IPS-18c (cell line): ENCODE measurements around the gene SLC2A8.

Source experiments
- H3K4me3 ChIP-seq: 2 replicates; pipeline ENCODE4 v1.7.0; 2013; ENCODE audit warnings: low read depth, mild to moderate bottlenecking, low read length, moderate library complexity; ENCODE audit not compliant: insufficient read depth
- H3K9me3 ChIP-seq: one replicate; pipeline ENCODE4 v1.6.1; 2013; ENCODE audit warnings: mild to moderate bottlenecking, low read length, moderate library complexity; ENCODE audit not compliant: control insufficient read depth, insufficient read depth

Gene SLC2A8

DNA sequence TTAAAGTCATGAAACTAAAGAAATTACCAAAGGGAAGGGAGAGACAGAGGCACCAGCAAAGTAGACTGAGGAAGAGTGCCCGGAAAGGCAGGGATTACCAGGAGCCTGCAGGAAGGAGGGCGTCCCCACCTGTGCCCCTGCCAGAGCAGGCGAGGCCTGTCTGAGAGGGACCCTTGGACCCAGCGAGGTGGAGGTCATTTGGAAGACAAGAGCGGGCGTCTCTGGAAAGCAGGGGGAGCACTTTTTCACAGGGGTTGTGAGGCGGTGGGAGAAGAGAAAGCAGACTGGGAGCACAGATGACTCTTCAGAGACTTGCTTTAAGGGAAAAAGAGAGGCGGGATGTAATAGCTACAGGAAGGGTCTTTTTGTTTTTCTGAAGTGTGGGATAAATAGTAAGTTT lies 27.5 kb upstream of the SLC2A8 start:
- H3K9me3 ChIP-seq: no peaks in the 10 kb centered on the region

DNA sequence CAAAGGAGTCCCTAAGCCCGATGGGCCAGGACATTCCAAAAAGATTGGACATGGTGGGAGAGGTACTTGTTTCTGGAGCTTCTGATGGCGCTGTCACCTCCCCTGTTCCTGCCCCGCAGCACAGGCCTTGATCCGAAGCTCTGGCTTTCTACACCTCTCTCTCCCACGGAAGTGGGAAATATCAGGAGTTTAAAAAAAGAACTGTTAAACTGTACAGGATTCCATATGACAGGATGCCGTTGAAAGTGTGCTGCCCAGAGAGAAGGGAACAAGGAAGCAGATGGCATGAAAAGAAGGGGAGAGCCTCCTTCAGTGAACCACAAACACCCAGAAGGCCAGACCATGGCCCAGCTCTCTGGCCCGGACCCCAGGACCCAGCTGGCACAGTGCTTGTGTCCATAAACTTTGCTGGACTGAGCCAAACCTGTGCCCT lies 26.8 kb upstream of the SLC2A8 start:
- Histone ChIP-seq H3K9me3 (no peaks in the 10 kb centered on the region), H3K4me3 (no peak overlapping the region)

More for the DNA sequence above, 27.5 kb upstream of the SLC2A8 start:
- H3K4me3 ChIP-seq: no peak overlapping the region

DNA sequence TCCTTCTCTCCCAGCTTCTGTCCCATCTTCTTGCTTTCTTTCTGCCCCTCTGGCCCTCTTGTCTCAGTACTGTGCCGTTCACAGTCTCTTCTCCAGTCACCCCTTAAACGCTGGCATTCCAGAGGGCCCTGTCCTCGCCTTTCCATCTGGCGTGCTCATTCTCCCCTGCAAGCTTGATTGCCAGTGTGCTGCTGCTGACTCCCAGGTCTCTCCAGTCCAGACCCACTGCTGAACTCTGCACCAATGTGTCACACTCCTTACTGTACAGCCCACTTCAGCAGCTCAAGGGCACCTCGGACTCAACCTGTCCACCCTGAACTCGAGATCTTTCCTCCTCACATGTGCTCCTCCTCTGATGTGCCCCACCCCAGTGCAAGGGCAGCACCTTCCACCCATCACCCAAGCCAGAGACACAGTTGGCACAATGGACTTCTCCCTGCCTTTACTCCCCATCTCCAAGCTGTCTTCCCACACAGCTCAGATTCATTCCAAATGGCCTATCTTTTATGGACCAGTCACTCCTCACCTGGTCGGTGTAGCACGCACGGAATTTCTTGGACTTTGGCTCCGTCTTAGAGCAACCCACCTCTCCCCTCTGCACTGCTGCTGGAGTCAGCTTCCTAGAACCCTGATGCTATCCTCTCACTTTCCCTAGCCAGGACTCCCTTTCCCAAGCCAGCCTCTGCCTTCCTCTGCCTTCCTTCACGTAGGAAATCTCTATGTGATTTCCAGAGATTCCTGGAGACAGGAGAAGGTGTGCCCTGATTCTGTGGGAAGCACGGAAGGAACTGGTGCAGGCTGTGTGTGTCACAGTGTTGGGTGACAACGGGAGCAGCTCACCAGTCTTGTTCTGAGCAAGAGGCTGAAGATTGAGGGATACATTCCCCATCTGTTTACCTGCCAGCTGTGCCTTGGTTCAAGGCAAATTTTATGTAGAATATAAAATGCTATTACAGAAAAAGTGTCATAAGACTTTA lies 26.0 kb upstream of the SLC2A8 start:
- Histone ChIP-seq H3K9me3 (no peaks in the 10 kb centered on the region), H3K4me3 (no peak overlapping the region)

DNA sequence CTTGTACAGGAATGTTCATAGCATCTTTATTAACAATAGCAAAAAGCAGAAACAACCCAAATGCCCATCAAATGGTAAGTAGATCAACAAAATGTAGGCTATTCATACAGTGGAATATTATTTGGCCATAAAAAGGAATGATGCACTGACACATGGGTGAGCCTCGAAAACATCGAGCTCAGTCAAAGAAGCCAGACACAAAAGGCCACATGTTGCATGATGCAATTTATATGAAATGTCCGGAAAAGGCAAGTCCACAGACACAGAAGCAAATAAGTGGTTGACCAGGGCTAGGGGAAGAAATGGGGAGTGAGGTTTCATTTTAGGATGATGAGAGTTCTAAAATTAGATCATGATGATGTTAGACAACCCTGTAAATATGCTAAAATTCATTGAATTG lies 16.5 kb upstream of the SLC2A8 start:
- Histone ChIP-seq H3K9me3 (no peaks in the 10 kb centered on the region), H3K4me3 (no peak overlapping the region)

DNA sequence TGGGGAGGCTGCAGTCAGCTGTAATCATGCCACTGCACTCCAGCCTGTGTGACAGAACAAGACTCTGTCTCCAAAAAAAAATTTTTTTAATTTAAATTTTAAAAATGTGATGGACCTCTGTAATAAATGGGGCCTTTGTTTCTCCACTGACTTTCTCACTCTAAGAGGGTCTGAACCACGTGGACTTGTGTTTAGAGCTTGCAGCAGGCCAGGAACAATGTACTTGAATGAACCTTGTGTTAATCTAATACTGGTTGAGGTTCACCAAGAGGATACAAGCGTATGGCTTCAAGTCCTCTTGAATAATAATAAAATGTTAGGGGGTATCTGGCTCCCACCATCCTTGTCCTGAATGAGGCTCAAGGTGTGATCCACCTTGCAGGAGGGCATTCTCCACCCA lies 14.4 kb upstream of the SLC2A8 start:
- no peak overlapping the region for H3K4me3 ChIP-seq
- H3K9me3 ChIP-seq: no peaks in the 10 kb centered on the region

DNA sequence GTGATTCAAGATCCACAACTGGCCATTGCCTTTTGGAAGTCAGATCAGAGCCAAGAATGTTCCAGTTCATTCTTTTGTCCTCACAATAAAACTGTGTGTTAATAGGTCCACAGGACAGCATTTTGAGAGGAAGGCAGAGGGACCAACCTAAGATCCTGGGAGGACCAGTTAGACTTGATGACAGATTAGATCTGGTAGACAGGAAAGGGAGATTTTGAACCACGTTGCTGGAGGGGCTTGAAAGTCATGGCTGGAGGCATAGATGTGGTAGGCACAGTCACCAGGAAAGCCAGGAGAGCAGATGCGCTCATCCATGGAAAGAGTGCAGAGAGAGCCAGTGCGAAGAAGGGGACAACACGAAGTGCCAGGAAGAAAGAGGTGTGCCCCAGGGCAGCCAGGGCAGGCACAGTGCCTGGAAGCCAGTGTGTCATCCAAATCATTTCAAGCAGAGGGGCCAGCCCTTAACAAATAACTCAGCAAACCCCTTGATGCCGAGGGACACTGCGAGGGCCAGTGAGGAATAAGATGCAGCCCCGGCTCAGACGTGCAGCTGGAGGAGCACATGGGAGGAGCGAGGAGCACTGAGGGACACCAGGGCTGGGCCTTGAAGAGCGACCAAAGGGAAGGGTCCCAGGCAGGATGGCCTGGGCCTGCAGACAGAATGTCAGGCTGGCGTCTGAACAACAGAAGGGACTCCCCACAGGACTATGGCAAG lies 12.8 kb upstream of the SLC2A8 start:
- no peaks in the 10 kb centered on the region for H3K9me3 ChIP-seq
- H3K4me3 ChIP-seq: no peak overlapping the region

DNA sequence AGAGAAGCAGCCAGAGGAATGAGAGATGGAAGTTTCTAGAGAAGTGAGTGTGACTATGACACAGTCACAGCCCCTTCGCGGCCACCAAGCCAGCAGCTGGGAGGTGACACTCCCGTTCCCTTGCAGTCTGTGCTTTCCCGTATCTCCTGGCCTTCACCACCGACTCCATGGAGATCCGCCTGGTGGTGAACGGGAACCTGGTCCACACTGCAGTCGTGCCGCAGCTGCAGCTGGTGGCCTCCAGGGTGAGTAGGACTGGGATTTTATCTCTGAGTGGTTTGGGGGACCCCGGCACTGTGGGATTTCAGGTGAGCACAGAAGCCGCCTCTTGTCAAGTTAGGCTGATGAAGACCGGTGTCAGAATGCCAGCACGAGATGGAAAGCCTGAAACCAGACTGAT lies 12.1 kb upstream of the SLC2A8 start:
- no peak overlapping the region for H3K4me3 ChIP-seq
- H3K9me3 ChIP-seq: no peaks in the 10 kb centered on the region

DNA sequence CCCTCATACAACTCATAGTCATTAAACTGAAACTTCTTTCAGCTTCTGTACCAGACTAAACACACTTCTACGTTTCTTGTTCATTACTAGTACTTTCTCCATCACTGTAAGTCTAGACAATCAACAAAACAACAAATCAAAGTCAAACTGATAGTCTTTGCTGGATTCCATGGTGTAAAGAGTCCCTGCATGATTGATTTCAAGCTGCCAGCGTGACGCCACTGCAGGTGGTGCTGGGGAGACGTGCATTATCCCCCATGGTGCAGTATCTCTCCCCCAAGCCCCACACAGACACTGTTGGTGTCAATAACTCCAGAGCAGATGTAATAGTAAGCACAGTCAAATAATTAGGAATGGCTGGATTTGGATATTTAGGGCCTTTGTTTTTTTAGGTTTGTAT lies 10.7 kb upstream of the SLC2A8 start:
- no peak overlapping the region for H3K4me3 ChIP-seq
- no peaks in the 10 kb centered on the region for H3K9me3 ChIP-seq

DNA sequence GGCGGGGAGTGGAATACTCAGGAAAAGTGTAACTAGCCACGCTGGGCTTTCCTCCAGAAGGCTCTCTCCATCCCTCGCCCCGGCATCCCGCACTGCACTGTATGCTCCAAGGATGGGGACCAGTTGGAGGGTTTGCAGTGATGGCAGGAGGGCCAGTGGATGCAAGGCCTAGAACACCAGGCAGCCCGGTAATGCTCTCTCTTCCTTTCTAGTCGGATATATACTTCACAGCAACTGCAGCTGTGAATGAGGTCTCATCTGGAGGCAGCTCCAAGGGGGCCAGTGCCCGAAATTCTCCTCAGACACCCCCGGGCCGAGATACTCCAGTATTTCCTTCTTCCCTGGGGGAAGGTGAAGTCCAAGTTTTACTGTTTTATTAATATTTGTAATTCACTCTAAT lies 10.0 kb upstream of the SLC2A8 start:
- Histone ChIP-seq H3K9me3 (no peaks in the 10 kb centered on the region), H3K4me3 (no peak overlapping the region)

DNA sequence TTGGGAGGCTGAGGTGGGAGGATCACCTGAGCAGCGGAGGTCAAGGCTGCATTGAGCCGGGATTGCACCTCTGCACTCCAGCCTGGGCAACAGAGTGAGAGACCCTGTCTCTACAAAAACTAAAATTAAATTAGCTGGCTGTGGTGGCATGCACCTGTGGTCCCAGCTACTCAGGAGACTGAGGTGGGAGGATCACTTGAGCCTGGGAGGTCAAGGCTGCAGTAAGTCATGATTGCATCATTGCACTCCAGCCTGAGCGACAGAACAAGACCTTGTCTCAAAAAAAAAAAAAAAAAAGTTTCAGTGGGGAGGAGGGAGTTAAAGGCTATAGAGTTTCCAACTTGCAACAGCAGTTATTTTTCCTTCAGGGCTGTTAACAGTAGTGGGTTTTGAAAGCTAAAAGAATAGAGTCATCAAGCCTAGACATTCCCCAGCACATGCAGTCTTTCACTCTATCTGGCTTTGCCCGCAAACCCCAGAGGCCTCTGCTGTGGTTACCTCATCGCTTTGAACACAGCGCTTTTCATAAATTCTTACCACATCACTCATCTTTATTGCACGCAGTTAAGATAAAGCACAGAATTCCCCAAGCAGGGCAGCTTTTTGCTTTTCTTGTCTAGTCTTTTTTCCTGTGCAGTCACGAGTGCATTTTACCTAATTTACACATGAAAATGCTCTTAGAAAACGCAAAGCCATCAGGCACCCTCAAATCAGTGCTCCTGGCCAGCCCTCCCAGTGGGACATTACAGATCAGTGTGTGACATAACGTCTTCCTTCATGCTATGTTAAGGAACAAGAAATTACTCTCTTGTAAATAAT lies 8.7 kb upstream of the SLC2A8 start:
- Histone ChIP-seq H3K9me3 (no peaks in the 10 kb centered on the region), H3K4me3 (no peak overlapping the region)

DNA sequence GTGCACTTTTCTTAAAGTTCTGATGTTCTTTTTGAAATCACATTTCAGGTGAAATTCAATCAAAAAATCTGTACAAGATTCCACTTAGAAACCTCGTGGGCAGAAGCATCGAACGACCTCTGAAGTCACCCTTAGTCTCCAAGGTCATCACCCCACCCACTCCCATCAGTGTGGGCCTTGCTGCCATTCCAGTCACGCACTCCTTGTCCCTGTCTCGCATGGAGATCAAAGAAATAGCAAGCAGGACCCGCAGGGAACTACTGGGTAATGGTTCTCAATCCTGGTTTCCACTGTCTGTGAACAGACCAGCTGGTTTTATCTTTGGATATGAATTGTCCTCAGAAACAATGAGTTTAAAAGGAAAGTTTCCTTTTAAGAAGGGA lies 8.1 kb upstream of the SLC2A8 start:
- H3K4me3 ChIP-seq: no peak overlapping the region

DNA sequence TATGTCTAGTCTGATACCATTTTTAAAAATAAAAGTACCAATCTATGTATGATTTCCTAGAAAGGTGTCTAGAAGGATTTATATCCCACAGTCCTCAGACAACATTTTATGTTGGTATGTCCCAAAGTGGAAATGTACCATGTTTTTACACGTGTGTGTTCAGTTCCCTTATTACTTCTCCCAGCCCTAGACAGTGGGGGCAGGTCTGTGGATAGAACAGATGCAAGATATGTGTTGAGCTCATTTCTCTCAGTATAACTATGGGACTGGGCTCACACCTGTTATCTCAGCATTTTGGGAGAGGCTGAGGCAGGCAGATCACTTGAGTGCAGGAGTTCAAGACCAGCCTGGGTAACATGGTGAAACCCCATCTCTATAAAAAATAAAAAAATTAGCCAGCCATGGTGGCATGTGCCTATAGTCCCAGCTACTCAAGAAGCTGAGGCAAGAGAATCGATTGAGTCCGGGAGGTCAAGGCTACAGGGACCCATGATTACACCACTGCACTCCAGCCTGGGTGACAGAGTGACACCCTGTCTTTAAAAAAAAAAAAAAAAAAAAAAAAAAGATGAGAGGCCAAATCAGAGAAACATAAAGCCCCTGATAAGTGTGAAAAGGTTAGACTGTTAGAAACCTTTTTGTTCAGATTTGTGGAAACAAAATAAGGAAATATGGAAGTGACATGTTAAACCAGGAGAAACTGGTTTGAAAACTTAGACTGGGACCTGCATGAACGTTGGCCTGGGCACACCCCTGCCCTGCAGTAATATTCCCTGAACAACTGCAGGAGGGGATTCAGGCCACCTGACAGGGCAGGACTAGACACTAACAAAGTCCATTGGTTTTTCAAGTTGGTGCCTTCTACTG lies 7.4 kb upstream of the SLC2A8 start:
- Histone ChIP-seq H3K4me3 (no peak overlapping the region), H3K9me3 (no peaks in the 10 kb centered on the region)

More for the DNA sequence above, 8.1 kb upstream of the SLC2A8 start:
- H3K9me3 ChIP-seq: no peaks in the 10 kb centered on the region

DNA sequence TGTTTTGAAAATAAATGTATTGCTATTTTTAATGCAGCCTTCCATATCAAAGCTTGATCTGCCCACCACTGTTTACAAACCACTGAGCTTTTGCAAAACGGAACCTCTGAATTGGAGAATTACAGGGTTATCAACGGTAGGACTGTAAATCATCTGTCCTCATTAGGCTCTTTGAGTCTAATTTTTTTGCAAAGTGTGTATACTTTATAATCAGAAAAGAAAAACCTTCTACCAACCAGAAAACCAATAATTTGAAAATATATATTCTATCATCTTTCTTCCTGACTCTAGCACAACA lies 6.8 kb upstream of the SLC2A8 start:
- Histone ChIP-seq H3K9me3 (no peaks in the 10 kb centered on the region), H3K4me3 (no peak overlapping the region)

DNA sequence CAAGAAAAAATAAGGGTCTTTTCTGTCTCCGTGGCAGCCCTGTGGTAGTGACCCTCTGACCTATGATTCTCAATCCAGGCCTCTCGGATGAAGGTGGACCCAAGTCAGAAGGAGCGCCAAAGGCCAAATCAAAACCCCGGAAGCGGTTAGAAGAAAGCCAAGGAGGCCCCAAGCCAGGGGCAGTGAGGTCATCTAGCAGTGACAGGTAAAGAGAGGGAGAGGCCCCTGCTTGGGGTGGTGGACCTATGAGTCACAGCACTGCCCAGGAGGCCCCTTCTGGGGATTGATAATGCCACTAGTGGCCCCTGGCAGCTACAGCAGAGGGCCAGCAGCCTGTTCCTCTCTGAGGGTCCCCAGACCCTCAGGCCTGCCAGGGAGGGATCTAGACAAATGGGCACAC lies 6.4 kb upstream of the SLC2A8 start:
- Histone ChIP-seq H3K4me3 (no peak overlapping the region), H3K9me3 (no peaks in the 10 kb centered on the region)

DNA sequence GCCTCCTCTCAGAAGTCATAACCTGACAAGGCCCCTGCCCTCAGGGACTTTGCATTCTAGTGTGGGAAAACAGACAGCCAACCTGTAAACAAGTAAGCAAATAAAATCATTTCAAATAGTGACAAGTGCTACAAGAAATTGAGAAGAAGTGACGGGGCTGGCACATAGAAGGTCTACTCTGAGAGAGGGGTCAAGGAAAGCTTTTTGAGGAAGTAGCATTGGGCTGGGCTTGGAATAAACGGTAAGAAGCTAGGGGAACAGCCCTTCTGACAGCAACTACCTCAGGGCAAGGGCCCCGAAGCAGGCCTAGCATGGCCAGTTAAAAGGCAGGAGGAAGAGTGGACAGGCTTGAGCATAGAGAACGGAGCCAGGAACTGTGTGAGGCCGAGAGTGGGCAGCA lies 4.8 kb upstream of the SLC2A8 start:
- no peaks in the 10 kb centered on the region for H3K9me3 ChIP-seq
- H3K4me3 ChIP-seq: no peak overlapping the region

DNA sequence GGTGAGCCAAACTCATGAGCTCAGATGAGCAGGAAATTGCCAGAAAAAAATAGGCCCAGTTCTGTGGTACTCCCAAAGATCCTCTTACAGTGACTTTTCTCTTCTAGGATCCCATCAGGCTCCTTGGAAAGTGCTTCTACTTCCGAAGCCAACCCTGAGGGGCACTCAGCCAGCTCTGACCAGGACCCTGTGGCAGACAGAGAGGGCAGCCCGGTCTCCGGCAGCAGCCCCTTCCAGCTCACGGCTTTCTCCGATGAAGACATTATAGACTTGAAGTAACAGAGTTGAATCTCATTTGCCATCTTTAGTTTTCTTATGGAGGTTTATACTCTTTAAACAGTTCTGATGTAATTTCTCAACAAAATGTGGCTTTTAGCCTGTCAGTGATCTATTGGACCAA lies 4.0 kb upstream of the SLC2A8 start:
- no peaks in the 10 kb centered on the region for H3K9me3 ChIP-seq
- H3K4me3 ChIP-seq: no peak overlapping the region

DNA sequence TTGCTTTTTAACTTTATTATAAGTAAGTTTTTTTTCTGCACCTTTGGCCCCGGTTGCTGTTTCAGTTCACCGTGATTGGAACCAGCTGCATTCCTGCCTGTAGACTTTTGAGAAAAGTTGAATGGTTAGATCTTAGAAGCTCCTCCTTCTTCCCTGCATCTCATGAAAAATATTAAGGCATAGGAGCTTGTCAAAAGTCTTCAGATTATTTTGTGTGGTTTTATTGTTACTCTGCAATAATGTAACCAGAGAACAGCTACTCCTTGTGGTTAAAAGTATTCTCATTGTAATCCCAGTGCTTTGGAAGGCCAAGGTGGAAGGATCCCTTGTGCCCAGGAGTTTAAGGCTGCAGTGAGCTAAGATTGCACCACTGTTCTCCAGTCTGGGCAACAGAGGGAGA lies 3.3 kb upstream of the SLC2A8 start:
- Histone ChIP-seq H3K9me3 (no peaks in the 10 kb centered on the region), H3K4me3 (no peak overlapping the region)
